Omental fat pad (tissue), 4 donors: Measurements from ENCODE around the gene CC2D1A. TPM values are rescaled to one million over a fixed set of nuclear protein-coding genes. Genes with fewer than 3 reads are reported as not detected.

Experiments
- ATAC-seq: fragments of 150-250 bp; one replicate; pipeline ENCODE4 v1.9.1; 2016; ENCODE audit warnings: mild to moderate bottlenecking, moderate library complexity; ENCODE audit not compliant: low FRiP score
- DNase-seq: peaks from one replicate; pipeline ENCODE4 v3.0.0-alpha.2; 2019; ENCODE audit warnings: low spot score
- CTCF ChIP-seq, 3 donors: fragments of 450-650 bp; IDR thresholded peaks; one replicate each; pipeline ENCODE4 v1.5.1; 2016 to 2017; ENCODE audit warnings: antibody characterized with exemption in 3 of 3, mild to moderate bottlenecking in 3 of 3, moderate library complexity in 2 of 3
- total RNA-seq, 4 donors: library from RNA; depleted of rRNA; stranded (reverse); fragments of >200 nt; gene quantifications; one replicate each; pipeline ENCODE4 v1.1.0, GENCODE V29; 2016

The CC2D1A gene
- total RNA-seq, 4 donors from 2014 or later = 12.3 to 24.9 (median 15.6) TPM

DNA sequence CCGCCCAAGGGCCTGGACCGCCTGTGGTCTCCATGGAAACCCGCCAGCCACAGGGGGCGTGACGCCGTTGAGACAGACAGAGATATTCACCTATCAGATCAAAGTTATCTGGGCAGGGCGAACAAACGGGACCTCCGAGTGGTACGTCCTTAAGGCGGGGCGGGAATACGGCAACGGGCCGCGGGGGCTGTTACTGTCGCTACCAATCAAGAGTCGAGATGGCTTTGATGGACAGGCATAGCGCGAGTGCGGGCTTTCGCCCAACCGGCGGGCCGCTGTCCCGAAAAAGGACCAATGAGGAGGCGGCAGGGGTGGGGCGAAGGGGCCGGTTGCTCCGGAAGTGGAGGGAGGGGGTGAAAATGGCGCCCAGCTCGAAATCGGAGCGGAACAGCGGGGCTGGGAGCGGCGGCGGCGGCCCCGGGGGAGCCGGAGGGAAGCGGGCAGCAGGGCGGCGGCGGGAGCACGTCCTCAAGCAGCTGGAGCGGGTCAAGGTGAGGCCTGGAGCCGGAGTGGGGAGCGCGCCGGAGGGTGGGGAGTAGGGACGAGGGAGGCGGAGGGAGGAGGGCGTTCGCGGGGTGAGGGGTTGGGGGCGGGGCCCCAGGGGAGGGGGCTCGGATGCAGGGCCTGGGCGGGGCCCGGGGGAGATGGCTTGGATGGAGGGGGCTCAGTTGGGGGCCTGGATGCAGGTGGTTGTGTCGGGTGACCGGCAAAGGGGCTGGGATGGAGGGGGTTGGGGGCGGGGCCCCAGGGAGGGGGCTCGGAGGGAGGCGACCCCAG is 46.3 kb downstream of the CC2D1A start, which contains the start of gene DCAF15:
DCAF15 (plus strand) TSS at position 356 of the 777 bp plus-strand sequence; CDS start at position 360, 4 bp downstream.
- peak; percentile 96 for DNase-seq

DNA sequence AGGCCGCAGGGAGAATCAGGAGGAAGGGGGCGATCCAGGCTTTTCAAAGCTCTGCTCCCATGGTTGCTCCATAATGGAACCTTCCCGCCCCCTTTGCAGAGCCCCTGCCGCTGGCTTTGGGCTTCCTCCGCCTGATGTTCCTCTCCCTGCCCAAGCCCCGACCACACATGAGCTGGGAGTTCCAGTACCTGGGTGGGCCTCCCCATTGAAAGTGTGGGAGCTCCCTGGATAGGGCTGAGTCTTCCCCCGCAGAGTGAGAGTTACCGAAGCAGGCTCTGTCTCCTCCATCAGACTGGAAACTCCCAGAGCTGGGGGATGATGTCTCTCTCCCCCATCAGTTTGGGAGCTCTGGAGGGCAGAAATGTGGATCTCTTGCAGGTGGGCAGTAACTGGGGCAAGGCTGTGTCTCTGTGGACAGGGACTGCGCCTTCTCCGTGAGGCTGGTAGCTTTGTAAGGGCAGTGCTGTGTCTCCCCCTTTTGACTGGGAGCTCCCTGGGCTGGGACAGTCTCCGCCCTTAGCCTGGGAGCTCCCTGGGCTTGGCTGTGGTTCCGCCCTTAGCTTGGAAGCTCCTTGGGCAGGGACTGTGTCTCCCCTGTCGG is 47.0 kb downstream of the CC2D1A start:
- DNase-seq (no peak), ATAC-seq (no peak)
- TF ChIP-seq CTCF (IDR thresholded peaks at IDR 0.05) = no peak

More for the DNA sequence above, 46.3 kb downstream of the CC2D1A start, which contains the start of gene DCAF15:
- ATAC-seq = peak; percentile 100
- no peak for TF ChIP-seq CTCF (IDR thresholded peaks at IDR 0.05)

DNA sequence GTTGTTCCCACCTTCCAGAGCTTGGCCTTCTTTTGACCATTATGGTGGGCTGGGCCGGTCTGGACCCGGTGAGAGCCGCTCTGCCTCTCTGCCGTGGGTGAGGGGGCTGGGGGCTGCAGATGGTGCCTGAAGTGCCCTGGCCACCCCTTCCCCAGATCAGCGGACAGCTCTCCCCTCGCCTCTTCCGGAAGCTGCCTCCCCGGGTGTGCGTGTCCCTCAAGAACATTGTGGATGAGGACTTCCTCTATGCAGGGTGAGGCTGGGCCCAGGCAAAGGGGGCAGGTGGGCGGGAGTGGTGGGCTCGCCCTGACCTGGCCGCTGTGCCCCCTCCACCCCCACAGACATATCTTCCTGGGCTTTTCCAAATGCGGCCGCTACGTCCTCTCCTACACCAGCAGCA is 48.2 kb downstream of the CC2D1A start:
- DNase-seq = no peak
- no peak for TF ChIP-seq CTCF (IDR thresholded peaks at IDR 0.05)
- ATAC-seq = no peak

DNA sequence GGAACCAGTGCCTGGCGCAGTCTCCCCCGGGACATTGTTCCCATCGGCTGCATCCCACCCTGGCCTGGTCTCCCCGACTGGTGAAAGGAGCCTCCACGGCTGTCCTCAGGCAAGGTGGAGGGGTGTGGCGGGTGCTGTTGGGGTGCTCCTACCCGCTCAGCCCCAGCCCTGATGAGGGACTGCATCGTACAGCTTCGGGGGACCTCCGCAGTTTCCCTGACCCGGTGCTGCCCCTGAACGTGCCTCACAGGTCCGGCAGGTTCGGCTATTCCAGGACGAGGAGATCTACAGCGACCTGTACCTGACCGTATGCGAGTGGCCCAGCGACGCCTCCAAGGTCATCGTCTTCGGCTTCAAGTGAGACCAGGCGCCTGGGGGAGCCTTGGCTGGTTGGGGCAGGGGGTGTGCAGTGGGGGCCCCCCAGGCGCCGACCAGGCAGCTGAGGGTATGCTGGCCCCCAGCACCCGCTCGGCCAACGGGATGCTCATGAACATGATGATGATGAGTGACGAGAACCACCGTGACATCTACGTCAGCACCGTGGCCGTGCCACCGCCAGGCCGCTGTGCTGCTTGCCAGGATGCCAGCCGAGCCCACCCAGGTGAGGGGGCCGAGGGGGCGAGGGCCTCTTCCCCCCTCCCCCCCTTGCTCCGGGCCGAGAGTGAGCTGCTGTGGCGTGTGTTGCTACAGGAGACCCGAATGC is 49.8 kb downstream of the CC2D1A start:
- no peak for TF ChIP-seq CTCF (IDR thresholded peaks at IDR 0.05)
- no peak for DNase-seq
- no peak for ATAC-seq

DNA sequence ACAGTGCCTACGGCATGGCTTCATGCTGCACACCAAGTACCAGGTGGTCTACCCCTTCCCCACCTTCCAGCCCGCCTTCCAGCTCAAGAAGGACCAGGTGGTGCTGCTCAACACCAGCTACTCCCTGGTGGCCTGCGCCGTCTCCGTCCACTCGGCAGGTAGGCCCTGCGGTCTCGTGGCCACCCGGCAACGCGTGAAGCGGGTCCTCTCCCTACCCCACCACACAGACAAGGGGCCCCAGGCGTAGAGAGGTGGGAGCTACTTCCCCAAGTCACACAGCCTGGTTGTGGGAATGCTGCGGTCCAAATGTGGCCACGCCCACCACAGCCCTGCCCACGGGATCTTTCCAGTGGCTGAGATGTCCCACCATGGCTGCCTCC is 50.4 kb downstream of the CC2D1A start:
- TF ChIP-seq CTCF (IDR thresholded peaks at IDR 0.05) = no peak
- ATAC-seq = no peak
- DNase-seq = no peak

GRCh38 chr19:13957051-13957450 is 51.0 kb downstream of the CC2D1A start:
- no peak for TF ChIP-seq CTCF (IDR thresholded peaks at IDR 0.05)
- DNase-seq (no peak), ATAC-seq (no peak)
